ENCODE data around the gene PHF19. TPM values are rescaled to one million over a fixed set of nuclear protein-coding genes. Genes with fewer than 3 reads are reported as not detected.

PHF19 gene
- total RNA-seq, 1 donor from 2014 or later = 10.0 TPM

DNA sequence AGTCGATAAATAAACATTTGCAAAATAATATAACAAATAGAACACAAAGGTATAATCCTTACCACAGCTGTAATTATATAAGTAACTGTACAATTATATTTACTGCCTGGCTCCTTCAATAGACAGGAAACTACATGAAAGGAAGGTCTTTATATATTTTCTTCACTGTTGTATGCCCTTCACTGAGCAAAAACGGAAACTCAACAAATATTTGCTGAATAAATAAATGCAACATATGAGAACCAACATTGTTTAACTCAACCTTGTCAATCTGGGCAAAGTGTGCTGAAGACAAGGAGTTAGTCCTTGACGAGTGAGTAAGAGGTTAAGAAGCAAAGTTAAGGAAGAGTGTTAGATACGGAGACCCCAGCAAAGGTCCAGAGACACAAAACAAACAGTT is 56.9 kb downstream of the PHF19 start:
- H3K4me1 Mint-ChIP-seq (ENCODE audit: unreplicated experiment) = no peaks in the 10 kb centered on the region
- TF ChIP-seq, protein P1, sequence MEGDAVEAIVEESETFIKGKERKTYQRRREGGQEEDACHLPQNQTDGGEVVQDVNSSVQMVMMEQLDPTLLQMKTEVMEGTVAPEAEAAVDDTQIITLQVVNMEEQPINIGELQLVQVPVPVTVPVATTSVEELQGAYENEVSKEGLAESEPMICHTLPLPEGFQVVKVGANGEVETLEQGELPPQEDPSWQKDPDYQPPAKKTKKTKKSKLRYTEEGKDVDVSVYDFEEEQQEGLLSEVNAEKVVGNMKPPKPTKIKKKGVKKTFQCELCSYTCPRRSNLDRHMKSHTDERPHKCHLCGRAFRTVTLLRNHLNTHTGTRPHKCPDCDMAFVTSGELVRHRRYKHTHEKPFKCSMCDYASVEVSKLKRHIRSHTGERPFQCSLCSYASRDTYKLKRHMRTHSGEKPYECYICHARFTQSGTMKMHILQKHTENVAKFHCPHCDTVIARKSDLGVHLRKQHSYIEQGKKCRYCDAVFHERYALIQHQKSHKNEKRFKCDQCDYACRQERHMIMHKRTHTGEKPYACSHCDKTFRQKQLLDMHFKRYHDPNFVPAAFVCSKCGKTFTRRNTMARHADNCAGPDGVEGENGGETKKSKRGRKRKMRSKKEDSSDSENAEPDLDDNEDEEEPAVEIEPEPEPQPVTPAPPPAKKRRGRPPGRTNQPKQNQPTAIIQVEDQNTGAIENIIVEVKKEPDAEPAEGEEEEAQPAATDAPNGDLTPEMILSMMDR (IDR thresholded peaks at IDR 0.05; ENCODE audit: unreplicated experiment) = no peak
- no peaks in the 10 kb centered on the region for H3K27me3 Mint-ChIP-seq (ENCODE audit: unreplicated experiment)
- no peak overlapping the region for H3K4me3 Mint-ChIP-seq (ENCODE audit: unreplicated experiment)
- no peak overlapping the region for H3K27ac Mint-ChIP-seq (ENCODE audit: unreplicated experiment)
- peaks cover 14% of the 10 kb centered on the region for H3K36me3 Mint-ChIP-seq (ENCODE audit: low read depth, unreplicated experiment)
- no peaks in the 10 kb centered on the region for H3K9me3 Mint-ChIP-seq (ENCODE audit: unreplicated experiment)
- no peak for DNase-seq (ENCODE audit: low spot score)

DNA sequence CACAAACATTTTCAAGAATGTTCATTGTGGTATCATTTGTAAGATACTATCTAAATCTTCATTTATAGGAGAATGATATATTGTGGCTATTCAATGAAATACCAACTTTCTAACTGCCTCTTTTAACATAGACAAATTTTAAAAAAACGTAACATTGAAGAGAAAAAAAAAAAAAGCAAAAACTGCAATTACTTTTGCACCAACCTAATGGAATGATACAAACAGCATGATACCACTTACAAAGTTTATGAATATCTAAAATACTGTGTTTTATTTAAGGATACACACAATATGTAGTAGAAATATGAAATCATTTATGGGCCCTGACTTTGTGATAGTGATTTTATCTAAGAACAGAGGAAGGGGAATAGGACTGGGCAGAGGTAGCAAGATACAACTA is 58.4 kb downstream of the PHF19 start:
- no peaks in the 10 kb centered on the region for H3K9me3 Mint-ChIP-seq (ENCODE audit: unreplicated experiment)
- H3K27ac Mint-ChIP-seq (ENCODE audit: unreplicated experiment) = no peak overlapping the region
- TF ChIP-seq, protein P1 (IDR thresholded peaks at IDR 0.05; ENCODE audit: unreplicated experiment) = no peak
- H3K4me3 Mint-ChIP-seq (ENCODE audit: unreplicated experiment) = no peak overlapping the region
- no peaks in the 10 kb centered on the region for H3K27me3 Mint-ChIP-seq (ENCODE audit: unreplicated experiment)
- H3K4me1 Mint-ChIP-seq (ENCODE audit: unreplicated experiment) = no peaks in the 10 kb centered on the region
- DNase-seq (ENCODE audit: low spot score) = no peak
- H3K36me3 Mint-ChIP-seq (ENCODE audit: low read depth, unreplicated experiment) = peaks cover 14% of the 10 kb centered on the region

DNA sequence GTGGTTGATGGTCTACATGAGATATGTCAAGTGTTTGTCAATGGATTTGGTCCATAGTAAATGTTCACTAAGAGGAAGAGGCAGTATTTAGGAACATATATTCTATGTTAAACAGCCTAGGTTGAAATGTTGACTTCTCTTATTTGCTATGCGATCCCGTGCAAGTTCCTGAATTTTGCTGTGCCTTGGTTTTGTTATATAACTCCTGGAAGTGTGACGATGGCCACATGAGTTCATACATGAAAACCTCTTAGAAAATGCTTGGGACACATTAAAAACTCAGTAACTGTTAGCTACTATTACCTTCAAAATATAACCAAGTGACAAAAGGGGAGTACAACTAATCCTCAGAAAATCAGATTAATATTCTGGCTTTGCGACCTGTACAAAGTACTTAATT is 61.9 kb downstream of the PHF19 start:
- no peaks in the 10 kb centered on the region for H3K9me3 Mint-ChIP-seq (ENCODE audit: unreplicated experiment)
- DNase-seq (ENCODE audit: low spot score) = no peak
- H3K4me1 Mint-ChIP-seq (ENCODE audit: unreplicated experiment) = no peaks in the 10 kb centered on the region
- no peak overlapping the region for H3K4me3 Mint-ChIP-seq (ENCODE audit: unreplicated experiment)
- TF ChIP-seq, protein P1 (IDR thresholded peaks at IDR 0.05; ENCODE audit: unreplicated experiment) = no peak
- no peaks in the 10 kb centered on the region for H3K27me3 Mint-ChIP-seq (ENCODE audit: unreplicated experiment)
- peaks cover 6% of the 10 kb centered on the region for H3K36me3 Mint-ChIP-seq (ENCODE audit: low read depth, unreplicated experiment)
- H3K27ac Mint-ChIP-seq (ENCODE audit: unreplicated experiment) = no peak overlapping the region

DNA sequence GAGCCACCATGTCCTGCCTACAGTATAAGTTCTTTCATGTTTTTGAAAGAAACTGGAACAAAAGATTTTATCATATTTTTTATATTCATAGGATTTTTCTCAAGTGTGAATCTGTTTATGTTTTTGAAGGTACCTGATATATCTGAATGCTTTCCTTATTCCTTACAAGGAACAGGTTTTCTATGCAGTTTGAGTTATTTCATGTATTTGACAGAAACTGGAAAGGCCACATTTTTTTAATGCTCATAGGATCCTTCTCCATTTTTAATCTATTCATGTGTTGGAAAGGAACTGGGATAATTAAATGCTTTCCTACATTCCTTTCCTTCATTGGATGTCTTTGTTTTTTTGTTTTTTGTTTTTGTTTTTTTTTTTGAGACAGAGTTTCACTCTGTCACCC is 68.1 kb downstream of the PHF19 start:
- Mint-ChIP-seq H3K27ac (ENCODE audit: unreplicated experiment) (no peak overlapping the region), H3K9me3 (ENCODE audit: unreplicated experiment) (peaks cover 8% of the 10 kb centered on the region), H3K4me3 (ENCODE audit: unreplicated experiment) (no peak overlapping the region), H3K27me3 (ENCODE audit: unreplicated experiment) (peaks cover 2% of the 10 kb centered on the region), H3K4me1 (ENCODE audit: unreplicated experiment) (no peaks in the 10 kb centered on the region), H3K36me3 (ENCODE audit: low read depth, unreplicated experiment) (peaks cover 3% of the 10 kb centered on the region)
- TF ChIP-seq, protein P1 (IDR thresholded peaks at IDR 0.05; ENCODE audit: unreplicated experiment) = no peak
- no peak for DNase-seq (ENCODE audit: low spot score)

DNA sequence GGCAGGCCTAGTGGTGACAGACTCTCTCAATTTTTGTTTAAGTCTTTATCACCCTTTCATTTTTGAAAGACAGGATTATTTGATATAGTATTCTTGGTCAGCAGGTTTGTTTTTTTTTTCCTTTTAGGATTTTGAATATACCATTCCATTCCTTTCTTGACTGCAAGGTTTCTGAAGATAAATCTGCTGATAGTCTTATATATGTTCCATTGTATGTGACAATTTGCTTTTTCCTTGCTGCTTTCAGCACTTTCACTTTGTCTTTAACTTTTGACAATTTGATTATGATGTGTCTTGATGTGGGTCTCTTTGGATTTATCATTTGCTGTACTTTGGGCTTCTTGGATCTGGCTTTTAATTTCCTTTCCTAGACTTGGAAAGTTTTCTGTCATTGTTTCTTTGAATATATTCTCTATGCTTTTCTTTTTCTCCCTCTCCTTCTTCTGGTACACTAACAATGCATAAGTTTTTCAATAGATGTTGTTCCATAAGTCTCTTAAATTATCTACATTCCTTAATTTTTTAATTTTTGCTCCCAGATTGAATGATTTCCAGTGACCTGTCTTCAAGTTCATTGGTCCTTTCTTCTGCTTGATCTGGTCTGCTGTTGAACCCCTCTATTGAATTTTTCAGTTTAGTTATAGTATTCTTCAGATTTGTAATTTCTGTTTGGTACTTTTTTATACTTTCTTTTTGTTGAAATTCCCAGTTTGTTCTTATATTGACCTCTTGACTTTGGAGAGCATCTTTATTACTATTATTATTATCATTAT is 69.2 kb downstream of the PHF19 start:
- TF ChIP-seq, protein P1 (IDR thresholded peaks at IDR 0.05; ENCODE audit: unreplicated experiment) = no peak
- peaks cover 3% of the 10 kb centered on the region for H3K36me3 Mint-ChIP-seq (ENCODE audit: low read depth, unreplicated experiment)
- H3K27me3 Mint-ChIP-seq (ENCODE audit: unreplicated experiment) = peaks cover 2% of the 10 kb centered on the region
- DNase-seq (ENCODE audit: low spot score) = no peak
- no peak overlapping the region for H3K4me3 Mint-ChIP-seq (ENCODE audit: unreplicated experiment)
- no peak overlapping the region for H3K27ac Mint-ChIP-seq (ENCODE audit: unreplicated experiment)
- H3K9me3 Mint-ChIP-seq (ENCODE audit: unreplicated experiment) = peaks cover 8% of the 10 kb centered on the region
- H3K4me1 Mint-ChIP-seq (ENCODE audit: unreplicated experiment) = no peaks in the 10 kb centered on the region

Measured in endothelial cell (in vitro differentiated cells).